Ishikawa (cell line): Measurements from ENCODE around the gene FGFR1OP2.

Source experiments
- CEBPB ChIP-seq: IDR thresholded peaks from 2 replicates; pipeline ENCODE4 v1.6.1; 2012
- CREB1 ChIP-seq: IDR thresholded peaks from 2 replicates; pipeline ENCODE4 v1.6.1; 2012; ENCODE audit warnings: low read depth
- EGR1 ChIP-seq: IDR thresholded peaks from 2 replicates; pipeline ENCODE4 v1.6.1; 2012
- EP300 ChIP-seq: IDR thresholded peaks from 2 replicates; pipeline ENCODE4 v1.6.1; 2012; ENCODE audit warnings: borderline replicate concordance
- FOXM1 ChIP-seq: IDR thresholded peaks from 2 replicates; pipeline ENCODE4 v1.6.1; 2012; ENCODE audit warnings: low read depth, borderline replicate concordance
- NFIC ChIP-seq: IDR thresholded peaks from 2 replicates; pipeline ENCODE4 v1.6.1; 2012
- RAD21 ChIP-seq: IDR thresholded peaks from 2 replicates; pipeline ENCODE4 v1.6.1; 2012; ENCODE audit warnings: low read depth
- TAF1 ChIP-seq: IDR thresholded peaks from 2 replicates; pipeline ENCODE4 v1.6.1; 2012; ENCODE audit warnings: low read depth, mild to moderate bottlenecking
- TCF12 ChIP-seq: IDR thresholded peaks from 2 replicates; pipeline ENCODE4 v1.6.1; 2012; ENCODE audit warnings: low read depth
- TEAD4 ChIP-seq: IDR thresholded peaks from 2 replicates; pipeline ENCODE4 v1.6.1; 2012
- YY1 ChIP-seq: IDR thresholded peaks from 2 replicates; pipeline ENCODE4 v1.6.1; 2012; ENCODE audit warnings: low read depth
- ZBTB7A ChIP-seq: IDR thresholded peaks from 2 replicates; pipeline ENCODE4 v1.6.1; 2012; ENCODE audit warnings: low read depth
- TF ChIP-seq, protein P1 (sequence below): IDR thresholded peaks from 2 replicates; pipeline ENCODE4 v1.6.1; 2012
- TF ChIP-seq, protein P2 (sequence below): IDR thresholded peaks from 2 replicates; pipeline ENCODE4 v1.6.1; 2012; ENCODE audit warnings: low read depth, mild to moderate bottlenecking
- TF ChIP-seq, protein P3 (sequence below): IDR thresholded peaks from 2 replicates; pipeline ENCODE4 v1.6.1; 2012

The FGFR1OP2 gene

DNA sequence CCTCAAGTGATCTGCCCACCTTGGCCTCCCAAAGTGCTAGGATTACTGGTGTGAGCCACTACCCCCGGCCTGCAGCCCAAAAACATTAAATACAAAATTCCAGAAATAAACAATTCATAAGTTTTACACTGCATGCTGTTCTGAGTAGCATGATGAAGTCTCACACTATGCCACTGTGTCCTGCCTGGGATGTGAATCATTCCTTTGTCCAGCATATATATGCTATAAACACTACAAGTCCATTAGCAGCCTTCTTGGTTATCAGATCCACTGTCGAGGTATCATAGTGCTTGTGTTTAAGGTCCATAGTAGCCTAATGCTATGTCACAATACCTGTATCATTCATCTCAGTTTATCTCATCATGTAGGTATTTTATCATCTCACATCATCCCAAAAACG is 16.4 kb upstream of the FGFR1OP2 start:
- TF ChIP-seq RAD21 (no peak), EGR1 (no peak), FOXM1 (no peak), CREB1 (no peak), CEBPB (no peak), YY1 (no peak), TAF1 (no peak), EP300 (no peak), NFIC (no peak), ZBTB7A (no peak), TEAD4 (no peak)
- TF ChIP-seq, protein P1, sequence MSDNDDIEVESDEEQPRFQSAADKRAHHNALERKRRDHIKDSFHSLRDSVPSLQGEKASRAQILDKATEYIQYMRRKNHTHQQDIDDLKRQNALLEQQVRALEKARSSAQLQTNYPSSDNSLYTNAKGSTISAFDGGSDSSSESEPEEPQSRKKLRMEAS = no peak
- TF ChIP-seq, protein P2, sequence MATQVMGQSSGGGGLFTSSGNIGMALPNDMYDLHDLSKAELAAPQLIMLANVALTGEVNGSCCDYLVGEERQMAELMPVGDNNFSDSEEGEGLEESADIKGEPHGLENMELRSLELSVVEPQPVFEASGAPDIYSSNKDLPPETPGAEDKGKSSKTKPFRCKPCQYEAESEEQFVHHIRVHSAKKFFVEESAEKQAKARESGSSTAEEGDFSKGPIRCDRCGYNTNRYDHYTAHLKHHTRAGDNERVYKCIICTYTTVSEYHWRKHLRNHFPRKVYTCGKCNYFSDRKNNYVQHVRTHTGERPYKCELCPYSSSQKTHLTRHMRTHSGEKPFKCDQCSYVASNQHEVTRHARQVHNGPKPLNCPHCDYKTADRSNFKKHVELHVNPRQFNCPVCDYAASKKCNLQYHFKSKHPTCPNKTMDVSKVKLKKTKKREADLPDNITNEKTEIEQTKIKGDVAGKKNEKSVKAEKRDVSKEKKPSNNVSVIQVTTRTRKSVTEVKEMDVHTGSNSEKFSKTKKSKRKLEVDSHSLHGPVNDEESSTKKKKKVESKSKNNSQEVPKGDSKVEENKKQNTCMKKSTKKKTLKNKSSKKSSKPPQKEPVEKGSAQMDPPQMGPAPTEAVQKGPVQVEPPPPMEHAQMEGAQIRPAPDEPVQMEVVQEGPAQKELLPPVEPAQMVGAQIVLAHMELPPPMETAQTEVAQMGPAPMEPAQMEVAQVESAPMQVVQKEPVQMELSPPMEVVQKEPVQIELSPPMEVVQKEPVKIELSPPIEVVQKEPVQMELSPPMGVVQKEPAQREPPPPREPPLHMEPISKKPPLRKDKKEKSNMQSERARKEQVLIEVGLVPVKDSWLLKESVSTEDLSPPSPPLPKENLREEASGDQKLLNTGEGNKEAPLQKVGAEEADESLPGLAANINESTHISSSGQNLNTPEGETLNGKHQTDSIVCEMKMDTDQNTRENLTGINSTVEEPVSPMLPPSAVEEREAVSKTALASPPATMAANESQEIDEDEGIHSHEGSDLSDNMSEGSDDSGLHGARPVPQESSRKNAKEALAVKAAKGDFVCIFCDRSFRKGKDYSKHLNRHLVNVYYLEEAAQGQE = no peak
- TF ChIP-seq, protein P3, sequence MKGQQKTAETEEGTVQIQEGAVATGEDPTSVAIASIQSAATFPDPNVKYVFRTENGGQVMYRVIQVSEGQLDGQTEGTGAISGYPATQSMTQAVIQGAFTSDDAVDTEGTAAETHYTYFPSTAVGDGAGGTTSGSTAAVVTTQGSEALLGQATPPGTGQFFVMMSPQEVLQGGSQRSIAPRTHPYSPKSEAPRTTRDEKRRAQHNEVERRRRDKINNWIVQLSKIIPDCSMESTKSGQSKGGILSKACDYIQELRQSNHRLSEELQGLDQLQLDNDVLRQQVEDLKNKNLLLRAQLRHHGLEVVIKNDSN = no peak

DNA sequence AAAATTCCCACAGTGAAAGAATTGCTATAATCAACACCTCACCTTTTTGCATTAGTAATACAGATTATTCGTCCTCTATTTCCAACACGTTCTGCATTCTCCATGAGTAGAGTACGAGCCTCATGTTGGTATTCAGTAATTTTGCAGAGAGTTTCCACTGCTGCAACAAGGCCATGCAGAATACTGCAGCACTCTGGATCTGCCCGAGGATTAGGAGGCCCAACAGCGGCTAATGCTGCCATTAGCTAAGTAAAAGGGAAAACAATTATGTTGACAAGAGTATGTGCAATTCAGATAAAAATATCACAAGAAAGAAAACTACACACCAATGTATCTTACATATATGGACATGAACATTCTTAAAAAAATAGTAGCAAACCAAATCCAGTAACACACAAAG is 9.6 kb upstream of the FGFR1OP2 start:
- TF ChIP-seq, protein P2 = no peak
- TF ChIP-seq FOXM1 = no peak
- no peak for TF ChIP-seq ZBTB7A
- no peak for TF ChIP-seq NFIC
- TF ChIP-seq, protein P3 = no peak
- TF ChIP-seq EGR1 = no peak
- TF ChIP-seq TAF1 = no peak
- no peak for TF ChIP-seq CEBPB
- no peak for TF ChIP-seq TEAD4

DNA sequence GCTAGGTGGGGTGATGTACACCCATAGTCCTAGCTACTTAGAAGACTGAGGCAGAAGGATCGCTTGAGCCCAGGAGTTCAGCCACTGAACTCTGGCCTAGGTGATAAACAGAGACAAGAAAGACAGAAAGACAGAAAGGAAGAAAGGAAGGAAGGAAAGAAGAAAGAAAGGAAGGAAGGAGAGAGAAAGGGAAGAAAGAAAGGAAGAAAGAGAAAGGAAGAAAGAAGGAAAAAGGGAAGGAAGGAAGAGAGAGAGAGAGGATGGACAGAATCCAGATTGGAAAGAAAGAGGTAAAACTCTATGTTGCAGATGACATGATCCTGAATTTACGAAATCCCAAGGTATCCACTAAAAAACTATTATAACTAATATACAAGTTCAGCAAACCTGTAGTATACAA is 8.7 kb upstream of the FGFR1OP2 start:
- TF ChIP-seq TAF1 (no peak), CREB1 (no peak), CEBPB (no peak), TCF12 (no peak)
- TF ChIP-seq, protein P1 = no peak
- TF ChIP-seq, protein P2 = no peak

DNA sequence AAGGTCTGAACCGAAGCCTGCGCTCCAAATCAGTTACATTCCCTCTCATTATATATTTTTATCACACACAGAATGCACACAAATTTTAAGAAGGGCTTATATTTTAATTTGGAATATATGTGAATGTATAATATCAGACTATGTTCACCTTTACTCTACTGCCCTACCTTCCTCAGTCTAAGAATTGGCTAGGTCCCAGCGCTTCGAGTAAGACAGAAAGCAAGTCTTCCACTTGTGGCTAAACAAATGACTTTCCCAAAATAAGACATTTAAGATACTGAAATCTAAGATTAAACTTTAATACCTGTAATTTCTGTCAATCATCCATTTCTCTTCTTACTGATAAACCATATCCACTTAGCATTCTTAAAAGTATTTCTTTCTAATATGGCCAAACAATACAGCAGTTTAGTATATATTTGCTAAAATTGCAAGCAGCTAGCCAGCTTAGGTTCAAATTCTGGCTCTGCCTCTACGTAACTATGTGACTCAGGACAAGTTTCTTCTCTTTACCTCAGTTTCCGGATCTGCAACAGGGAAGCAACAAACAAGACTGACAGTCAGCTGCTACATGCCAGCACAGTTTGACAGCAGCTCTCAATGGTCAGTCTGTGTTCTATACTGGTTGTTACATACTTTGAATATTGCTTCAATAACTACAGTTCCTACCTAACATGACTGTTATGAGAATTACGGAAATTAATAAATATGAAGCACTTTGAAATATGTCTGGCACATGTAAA is 2.5 kb upstream of the FGFR1OP2 start:
- TF ChIP-seq RAD21 = no peak
- TF ChIP-seq CREB1 = no peak
- no peak for TF ChIP-seq NFIC
- TF ChIP-seq TEAD4 = no peak
- TF ChIP-seq YY1 = no peak
- TF ChIP-seq EP300 = no peak
- TF ChIP-seq TAF1 = no peak
- no peak for TF ChIP-seq FOXM1
- no peak for TF ChIP-seq CEBPB
